ENCODE data around the gene LMNTD1. TPM values are rescaled to one million over a fixed set of nuclear protein-coding genes. Genes with fewer than 3 reads are reported as not detected.

The LMNTD1 gene
- total and polyA plus RNA-seq, 11 donors = 0.69 TPM; not detected in 10

- H3K27me3 ChIP-seq = no peaks in the 10 kb centered on the region
- ATAC-seq (no peak), DNase-seq (no peak)
- H3K36me3 ChIP-seq = no peaks in the 10 kb centered on the region
- no peak overlapping the region for H3K4me3 ChIP-seq
- peaks cover 0 to 5% (median 0%) of the 10 kb centered on the region in 12 donors for H3K9me3 ChIP-seq
- peaks cover 0 to 15% (median 0%) of the 10 kb centered on the region in 12 donors for H3K4me1 ChIP-seq
- no peak overlapping the region for H3K27ac ChIP-seq
- intact Hi-C loops (cut with DNase I) = loop anchor here in 2 of 10 donors (10.0 kb wide), 2 partner anchors 434 to 444 kb away; no protein-coding TSS in a partner anchor
- TF ChIP-seq POLR2A (IDR thresholded peaks at IDR 0.05) (no peak), CTCF (IDR thresholded peaks at IDR 0.05) (no peak)
- 81 to 86% (median 85%) methylated on average over 5 of the region's 5 CpGs for WGBS, 4 donors
Measured at GRCh38 chr12:25581067-25581466, 28.0 kb upstream of the LMNTD1 start.

GRCh38 chr12:25578411-25579143, 25.5 kb upstream of the LMNTD1 start:
- WGBS, 4 donors = 85 to 88% (median 87%) methylated on average over 2 of the region's 2 CpGs
- ATAC-seq = no peak
- H3K9me3 ChIP-seq = peaks cover 0 to 5% (median 0%) of the 10 kb centered on the region in 12 donors
- H3K4me1 ChIP-seq = peaks cover 0 to 3% (median 0%) of the 10 kb centered on the region in 12 donors
- H3K36me3 ChIP-seq = no peaks in the 10 kb centered on the region
- H3K4me3 ChIP-seq = no peak overlapping the region
- no peak for TF ChIP-seq POLR2A (IDR thresholded peaks at IDR 0.05)
- TF ChIP-seq CTCF (IDR thresholded peaks at IDR 0.05) = no peak
- intact Hi-C loops (cut with DNase I) = no loop called here
- H3K27ac ChIP-seq = no peak overlapping the region
- DNase-seq = no peak
- H3K27me3 ChIP-seq = no peaks in the 10 kb centered on the region

GRCh38 chr12:25574761-25575160, 21.7 kb upstream of the LMNTD1 start:
- no peaks in the 10 kb centered on the region for H3K27me3 ChIP-seq
- 52 to 57% (median 53%) methylated on average over 1 of the region's 1 CpG for WGBS, 4 donors
- H3K36me3 ChIP-seq = no peaks in the 10 kb centered on the region
- DNase-seq (no peak), ATAC-seq (no peak)
- intact Hi-C loops (cut with DNase I) = no loop called here
- no peaks in the 10 kb centered on the region for H3K4me1 ChIP-seq
- TF ChIP-seq POLR2A (IDR thresholded peaks at IDR 0.05) (no peak), CTCF (IDR thresholded peaks at IDR 0.05) (no peak)
- no peak overlapping the region for H3K4me3 ChIP-seq
- H3K27ac ChIP-seq = no peak overlapping the region
- H3K9me3 ChIP-seq = peaks cover 0 to 5% (median 0%) of the 10 kb centered on the region in 12 donors

- WGBS, 4 donors = 73 to 83% (median 80%) methylated on average over 4 of the region's 4 CpGs
- ATAC-seq (no peak), DNase-seq (no peak)
- Histone ChIP-seq H3K4me3 (no peak overlapping the region), H3K27ac (no peak overlapping the region), H3K9me3 (peaks cover 0 to 8% (median 0%) of the 10 kb centered on the region in 12 donors), H3K27me3 (no peaks in the 10 kb centered on the region), H3K4me1 (no peaks in the 10 kb centered on the region), H3K36me3 (no peaks in the 10 kb centered on the region)
- TF ChIP-seq POLR2A (IDR thresholded peaks at IDR 0.05) (no peak), CTCF (IDR thresholded peaks at IDR 0.05) (no peak)
- intact Hi-C loops (cut with DNase I) = no loop called here
Measured at GRCh38 chr12:25573346-25573745, 20.3 kb upstream of the LMNTD1 start.
